ENCODE measurements around the gene WNT1. TPM values are rescaled to one million over a fixed set of nuclear protein-coding genes. Genes with fewer than 3 reads are reported as not detected.
A peak's percentile ranks its signal among the peaks of the same experiment; 100 is the strongest.

Gene WNT1
- total and polyA plus RNA-seq, 9 of the 15 experiments (the other 6 are each of a cell fraction or from before 2014, with no cell fraction given), result not detected

DNA sequence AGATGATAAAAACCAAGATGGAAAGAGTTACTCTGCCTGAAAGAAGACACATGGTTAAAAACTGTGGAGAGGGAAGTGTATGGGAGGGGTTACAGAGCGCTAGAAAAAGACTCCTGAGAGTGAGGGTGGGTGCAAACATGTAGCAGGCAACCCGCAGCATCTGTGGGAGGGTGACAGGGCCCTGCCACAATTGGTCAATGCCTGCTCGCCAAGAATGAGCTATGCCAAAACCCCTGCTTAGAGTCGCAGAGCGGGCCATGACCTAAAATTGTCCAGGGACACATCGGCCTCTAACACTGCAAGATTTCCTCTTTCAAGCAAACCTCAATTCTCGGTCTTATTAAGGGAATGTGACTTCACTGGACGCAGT lies 39.8 kb downstream of the WNT1 start (continued):
- TF ChIP-seq, protein P1, sequence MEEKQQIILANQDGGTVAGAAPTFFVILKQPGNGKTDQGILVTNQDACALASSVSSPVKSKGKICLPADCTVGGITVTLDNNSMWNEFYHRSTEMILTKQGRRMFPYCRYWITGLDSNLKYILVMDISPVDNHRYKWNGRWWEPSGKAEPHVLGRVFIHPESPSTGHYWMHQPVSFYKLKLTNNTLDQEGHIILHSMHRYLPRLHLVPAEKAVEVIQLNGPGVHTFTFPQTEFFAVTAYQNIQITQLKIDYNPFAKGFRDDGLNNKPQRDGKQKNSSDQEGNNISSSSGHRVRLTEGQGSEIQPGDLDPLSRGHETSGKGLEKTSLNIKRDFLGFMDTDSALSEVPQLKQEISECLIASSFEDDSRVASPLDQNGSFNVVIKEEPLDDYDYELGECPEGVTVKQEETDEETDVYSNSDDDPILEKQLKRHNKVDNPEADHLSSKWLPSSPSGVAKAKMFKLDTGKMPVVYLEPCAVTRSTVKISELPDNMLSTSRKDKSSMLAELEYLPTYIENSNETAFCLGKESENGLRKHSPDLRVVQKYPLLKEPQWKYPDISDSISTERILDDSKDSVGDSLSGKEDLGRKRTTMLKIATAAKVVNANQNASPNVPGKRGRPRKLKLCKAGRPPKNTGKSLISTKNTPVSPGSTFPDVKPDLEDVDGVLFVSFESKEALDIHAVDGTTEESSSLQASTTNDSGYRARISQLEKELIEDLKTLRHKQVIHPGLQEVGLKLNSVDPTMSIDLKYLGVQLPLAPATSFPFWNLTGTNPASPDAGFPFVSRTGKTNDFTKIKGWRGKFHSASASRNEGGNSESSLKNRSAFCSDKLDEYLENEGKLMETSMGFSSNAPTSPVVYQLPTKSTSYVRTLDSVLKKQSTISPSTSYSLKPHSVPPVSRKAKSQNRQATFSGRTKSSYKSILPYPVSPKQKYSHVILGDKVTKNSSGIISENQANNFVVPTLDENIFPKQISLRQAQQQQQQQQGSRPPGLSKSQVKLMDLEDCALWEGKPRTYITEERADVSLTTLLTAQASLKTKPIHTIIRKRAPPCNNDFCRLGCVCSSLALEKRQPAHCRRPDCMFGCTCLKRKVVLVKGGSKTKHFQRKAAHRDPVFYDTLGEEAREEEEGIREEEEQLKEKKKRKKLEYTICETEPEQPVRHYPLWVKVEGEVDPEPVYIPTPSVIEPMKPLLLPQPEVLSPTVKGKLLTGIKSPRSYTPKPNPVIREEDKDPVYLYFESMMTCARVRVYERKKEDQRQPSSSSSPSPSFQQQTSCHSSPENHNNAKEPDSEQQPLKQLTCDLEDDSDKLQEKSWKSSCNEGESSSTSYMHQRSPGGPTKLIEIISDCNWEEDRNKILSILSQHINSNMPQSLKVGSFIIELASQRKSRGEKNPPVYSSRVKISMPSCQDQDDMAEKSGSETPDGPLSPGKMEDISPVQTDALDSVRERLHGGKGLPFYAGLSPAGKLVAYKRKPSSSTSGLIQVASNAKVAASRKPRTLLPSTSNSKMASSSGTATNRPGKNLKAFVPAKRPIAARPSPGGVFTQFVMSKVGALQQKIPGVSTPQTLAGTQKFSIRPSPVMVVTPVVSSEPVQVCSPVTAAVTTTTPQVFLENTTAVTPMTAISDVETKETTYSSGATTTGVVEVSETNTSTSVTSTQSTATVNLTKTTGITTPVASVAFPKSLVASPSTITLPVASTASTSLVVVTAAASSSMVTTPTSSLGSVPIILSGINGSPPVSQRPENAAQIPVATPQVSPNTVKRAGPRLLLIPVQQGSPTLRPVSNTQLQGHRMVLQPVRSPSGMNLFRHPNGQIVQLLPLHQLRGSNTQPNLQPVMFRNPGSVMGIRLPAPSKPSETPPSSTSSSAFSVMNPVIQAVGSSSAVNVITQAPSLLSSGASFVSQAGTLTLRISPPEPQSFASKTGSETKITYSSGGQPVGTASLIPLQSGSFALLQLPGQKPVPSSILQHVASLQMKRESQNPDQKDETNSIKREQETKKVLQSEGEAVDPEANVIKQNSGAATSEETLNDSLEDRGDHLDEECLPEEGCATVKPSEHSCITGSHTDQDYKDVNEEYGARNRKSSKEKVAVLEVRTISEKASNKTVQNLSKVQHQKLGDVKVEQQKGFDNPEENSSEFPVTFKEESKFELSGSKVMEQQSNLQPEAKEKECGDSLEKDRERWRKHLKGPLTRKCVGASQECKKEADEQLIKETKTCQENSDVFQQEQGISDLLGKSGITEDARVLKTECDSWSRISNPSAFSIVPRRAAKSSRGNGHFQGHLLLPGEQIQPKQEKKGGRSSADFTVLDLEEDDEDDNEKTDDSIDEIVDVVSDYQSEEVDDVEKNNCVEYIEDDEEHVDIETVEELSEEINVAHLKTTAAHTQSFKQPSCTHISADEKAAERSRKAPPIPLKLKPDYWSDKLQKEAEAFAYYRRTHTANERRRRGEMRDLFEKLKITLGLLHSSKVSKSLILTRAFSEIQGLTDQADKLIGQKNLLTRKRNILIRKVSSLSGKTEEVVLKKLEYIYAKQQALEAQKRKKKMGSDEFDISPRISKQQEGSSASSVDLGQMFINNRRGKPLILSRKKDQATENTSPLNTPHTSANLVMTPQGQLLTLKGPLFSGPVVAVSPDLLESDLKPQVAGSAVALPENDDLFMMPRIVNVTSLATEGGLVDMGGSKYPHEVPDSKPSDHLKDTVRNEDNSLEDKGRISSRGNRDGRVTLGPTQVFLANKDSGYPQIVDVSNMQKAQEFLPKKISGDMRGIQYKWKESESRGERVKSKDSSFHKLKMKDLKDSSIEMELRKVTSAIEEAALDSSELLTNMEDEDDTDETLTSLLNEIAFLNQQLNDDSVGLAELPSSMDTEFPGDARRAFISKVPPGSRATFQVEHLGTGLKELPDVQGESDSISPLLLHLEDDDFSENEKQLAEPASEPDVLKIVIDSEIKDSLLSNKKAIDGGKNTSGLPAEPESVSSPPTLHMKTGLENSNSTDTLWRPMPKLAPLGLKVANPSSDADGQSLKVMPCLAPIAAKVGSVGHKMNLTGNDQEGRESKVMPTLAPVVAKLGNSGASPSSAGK (IDR thresholded peaks at IDR 0.05), result peak; percentile 17; the same call in 1 of the 2 replicates
- TF ChIP-seq, protein P2, sequence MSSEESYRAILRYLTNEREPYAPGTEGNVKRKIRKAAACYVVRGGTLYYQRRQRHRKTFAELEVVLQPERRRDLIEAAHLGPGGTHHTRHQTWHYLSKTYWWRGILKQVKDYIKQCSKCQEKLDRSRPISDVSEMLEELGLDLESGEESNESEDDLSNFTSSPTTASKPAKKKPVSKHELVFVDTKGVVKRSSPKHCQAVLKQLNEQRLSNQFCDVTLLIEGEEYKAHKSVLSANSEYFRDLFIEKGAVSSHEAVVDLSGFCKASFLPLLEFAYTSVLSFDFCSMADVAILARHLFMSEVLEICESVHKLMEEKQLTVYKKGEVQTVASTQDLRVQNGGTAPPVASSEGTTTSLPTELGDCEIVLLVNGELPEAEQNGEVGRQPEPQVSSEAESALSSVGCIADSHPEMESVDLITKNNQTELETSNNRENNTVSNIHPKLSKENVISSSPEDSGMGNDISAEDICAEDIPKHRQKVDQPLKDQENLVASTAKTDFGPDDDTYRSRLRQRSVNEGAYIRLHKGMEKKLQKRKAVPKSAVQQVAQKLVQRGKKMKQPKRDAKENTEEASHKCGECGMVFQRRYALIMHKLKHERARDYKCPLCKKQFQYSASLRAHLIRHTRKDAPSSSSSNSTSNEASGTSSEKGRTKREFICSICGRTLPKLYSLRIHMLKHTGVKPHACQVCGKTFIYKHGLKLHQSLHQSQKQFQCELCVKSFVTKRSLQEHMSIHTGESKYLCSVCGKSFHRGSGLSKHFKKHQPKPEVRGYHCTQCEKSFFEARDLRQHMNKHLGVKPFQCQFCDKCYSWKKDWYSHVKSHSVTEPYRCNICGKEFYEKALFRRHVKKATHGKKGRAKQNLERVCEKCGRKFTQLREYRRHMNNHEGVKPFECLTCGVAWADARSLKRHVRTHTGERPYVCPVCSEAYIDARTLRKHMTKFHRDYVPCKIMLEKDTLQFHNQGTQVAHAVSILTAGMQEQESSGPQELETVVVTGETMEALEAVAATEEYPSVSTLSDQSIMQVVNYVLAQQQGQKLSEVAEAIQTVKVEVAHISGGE (CRISPR knock-in tag; IDR thresholded peaks at IDR 0.05), result no peak
- TF ChIP-seq ZNF586 (CRISPR knock-in tag; conservative IDR thresholded peaks at IDR 0.05), result no peak
- TF ChIP-seq, protein P3, sequence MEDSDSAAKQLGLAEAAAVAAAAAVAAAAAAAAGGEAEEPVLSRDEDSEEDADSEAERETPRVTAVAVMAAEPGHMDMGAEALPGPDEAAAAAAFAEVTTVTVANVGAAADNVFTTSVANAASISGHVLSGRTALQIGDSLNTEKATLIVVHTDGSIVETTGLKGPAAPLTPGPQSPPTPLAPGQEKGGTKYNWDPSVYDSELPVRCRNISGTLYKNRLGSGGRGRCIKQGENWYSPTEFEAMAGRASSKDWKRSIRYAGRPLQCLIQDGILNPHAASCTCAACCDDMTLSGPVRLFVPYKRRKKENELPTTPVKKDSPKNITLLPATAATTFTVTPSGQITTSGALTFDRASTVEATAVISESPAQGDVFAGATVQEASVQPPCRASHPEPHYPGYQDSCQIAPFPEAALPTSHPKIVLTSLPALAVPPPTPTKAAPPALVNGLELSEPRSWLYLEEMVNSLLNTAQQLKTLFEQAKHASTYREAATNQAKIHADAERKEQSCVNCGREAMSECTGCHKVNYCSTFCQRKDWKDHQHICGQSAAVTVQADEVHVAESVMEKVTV (CRISPR knock-in tag; IDR thresholded peaks at IDR 0.05), result no peak
- TF ChIP-seq NELFE (IDR thresholded peaks at IDR 0.05; ENCODE audit: insufficient read depth, insufficient read length), result no peak
- TF ChIP-seq, protein P4, sequence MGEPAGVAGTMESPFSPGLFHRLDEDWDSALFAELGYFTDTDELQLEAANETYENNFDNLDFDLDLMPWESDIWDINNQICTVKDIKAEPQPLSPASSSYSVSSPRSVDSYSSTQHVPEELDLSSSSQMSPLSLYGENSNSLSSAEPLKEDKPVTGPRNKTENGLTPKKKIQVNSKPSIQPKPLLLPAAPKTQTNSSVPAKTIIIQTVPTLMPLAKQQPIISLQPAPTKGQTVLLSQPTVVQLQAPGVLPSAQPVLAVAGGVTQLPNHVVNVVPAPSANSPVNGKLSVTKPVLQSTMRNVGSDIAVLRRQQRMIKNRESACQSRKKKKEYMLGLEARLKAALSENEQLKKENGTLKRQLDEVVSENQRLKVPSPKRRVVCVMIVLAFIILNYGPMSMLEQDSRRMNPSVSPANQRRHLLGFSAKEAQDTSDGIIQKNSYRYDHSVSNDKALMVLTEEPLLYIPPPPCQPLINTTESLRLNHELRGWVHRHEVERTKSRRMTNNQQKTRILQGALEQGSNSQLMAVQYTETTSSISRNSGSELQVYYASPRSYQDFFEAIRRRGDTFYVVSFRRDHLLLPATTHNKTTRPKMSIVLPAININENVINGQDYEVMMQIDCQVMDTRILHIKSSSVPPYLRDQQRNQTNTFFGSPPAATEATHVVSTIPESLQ (CRISPR knock-in tag; IDR thresholded peaks at IDR 0.05), result 0 out of 2 replicates have a peak, but pooled peaks have one; percentile 39
- TF ChIP-seq CHD4 (IDR thresholded peaks at IDR 0.05; ENCODE audit: insufficient read depth, insufficient replicate concordance, low read depth, low read length, poor library complexity, severe bottlenecking), result no peak
- TF ChIP-seq ZNF785 (CRISPR knock-in tag; IDR thresholded peaks at IDR 0.05), result no peak

All from K562 (cell line).